Karpas-422 (cell line): Measurements from ENCODE around the gene HACL1. TPM values are rescaled to one million over a fixed set of nuclear protein-coding genes. Genes with fewer than 3 reads are reported as not detected.

ENCODE experiments used
- DNase-seq: peaks from one replicate; pipeline ENCODE4 v3.0.0-alpha.2; 2015
- H2AFZ ChIP-seq: fragments of 200-600 bp; sonication (generic); 2 replicates; pipeline ENCODE4 v1.6.1; 2014; ENCODE audit warnings: antibody characterized with exemption, low read length, mixed read lengths
- H3K27ac ChIP-seq: fragments of 200-600 bp; sonication (generic); 2 replicates; pipeline ENCODE4 v1.5.1; 2014; ENCODE audit warnings: mild to moderate bottlenecking, low read length, moderate library complexity
- H3K27me3 ChIP-seq: fragments of 200-600 bp; sonication (generic); 2 replicates; pipeline ENCODE4 v1.6.1; 2014; ENCODE audit warnings: low read length, mixed read lengths
- H3K36me3 ChIP-seq: fragments of 200-600 bp; sonication (generic); 2 replicates; pipeline ENCODE4 v1.6.1; 2014; ENCODE audit warnings: low read length, mixed read lengths; ENCODE audit not compliant: insufficient read depth
- H3K4me1 ChIP-seq: fragments of 200-600 bp; sonication (generic); 2 replicates; pipeline ENCODE4 v1.6.1; 2014; ENCODE audit warnings: mild to moderate bottlenecking, low read length, mixed read lengths
- H3K4me2 ChIP-seq: fragments of 200-600 bp; sonication (generic); 2 replicates; pipeline ENCODE4 v1.6.1; 2014; ENCODE audit warnings: low read length, low read depth, mild to moderate bottlenecking; ENCODE audit not compliant: poor library complexity, severe bottlenecking
- H3K4me3 ChIP-seq: fragments of 200-600 bp; sonication (generic); 2 replicates; pipeline ENCODE4 v1.5.1; 2014; ENCODE audit warnings: mild to moderate bottlenecking, antibody characterized with exemption, low read length, mixed read lengths
- H3K79me2 ChIP-seq: fragments of 200-600 bp; sonication (generic); 2 replicates; pipeline ENCODE4 v1.6.1; 2014; ENCODE audit warnings: mild to moderate bottlenecking, low read length, mixed read lengths
- H3K9ac ChIP-seq: fragments of 200-600 bp; sonication (generic); 2 replicates; pipeline ENCODE4 v1.6.0; 2014; ENCODE audit warnings: low read length
- H3K9me2 ChIP-seq: fragments of 200-600 bp; sonication (generic), shearing (Covaris generic); replicated peaks from 2 replicates; pipeline ENCODE4 v1.6.0; 2014; ENCODE audit warnings: mild to moderate bottlenecking, low read length, moderate library complexity; ENCODE audit not compliant: insufficient read depth
- H3K9me3 ChIP-seq: fragments of 300-700, 200-600 bp; sonication (generic); 2 replicates; pipeline ENCODE4 v1.6.1; 2014; ENCODE audit warnings: low read length, mixed read lengths
- H4K20me1 ChIP-seq: fragments of 200-600 bp; sonication (generic); 2 replicates; pipeline ENCODE4 v1.6.1; 2014; ENCODE audit warnings: mild to moderate bottlenecking, antibody characterized with exemption, low read length, low read depth; ENCODE audit not compliant: insufficient read depth
- total RNA-seq: library from RNA; depleted of rRNA; stranded (reverse); fragments of >200 nt; shearing (Covaris generic); gene quantifications from 2 replicates; pipeline ENCODE4 v1.2.3, GENCODE V29; 2014; ENCODE audit warnings: low replicate concordance; rRNA removed

Gene HACL1
- 52.7 and 58.9 TPM in 2 replicates for total RNA-seq

- Histone ChIP-seq H3K27me3 (no peaks in the 10 kb centered on the region), H3K9me3 (no peaks in the 10 kb centered on the region), H3K9ac (peak within 1 kb of the TSS; percentile 83), H4K20me1 (no peaks in the 10 kb centered on the region), H3K36me3 (peaks cover 31% of the 10 kb centered on the region; the same call in 1 of the 2 replicates), H3K9me2 (no peaks in the 10 kb centered on the region), H3K4me3 (peak within 1 kb of the TSS; percentile 91), H3K4me2 (peak within 1 kb of the TSS; percentile 97), H2AFZ (peak within 1 kb of the TSS; percentile 84), H3K4me1 (peaks cover 14% of the 10 kb centered on the region), H3K79me2 (peaks cover 31% of the 10 kb centered on the region), H3K27ac (peak within 1 kb of the TSS; percentile 75)
- DNase-seq = peak; percentile 100
Observed at GRCh38 chr3:15601399-15602145, at the start of gene HACL1, which contains the start of gene BTD. TSS of gene HACL1 (minus strand) at chr3:15601569. CDS start at chr3:15601463, 106 bp downstream. TSS of gene BTD (plus strand) at chr3:15601745. CDS start at chr3:15635440, 33,695 bp downstream.

GRCh38 chr3:15649858-15650257 is 48.5 kb upstream of the HACL1 start:
- Histone ChIP-seq H3K27me3 (no peaks in the 10 kb centered on the region), H3K9me3 (no peaks in the 10 kb centered on the region), H3K4me2 (peak overlapping the region; percentile 57), H3K9ac (peak overlapping the region; percentile 32), H3K9me2 (no peaks in the 10 kb centered on the region), H3K36me3 (no peaks in the 10 kb centered on the region), H3K4me3 (peak overlapping the region; percentile 39), H2AFZ (peak overlapping the region; percentile 26; the same call in 1 of the 2 replicates), H3K4me1 (peaks cover 36% of the 10 kb centered on the region), H4K20me1 (no peaks in the 10 kb centered on the region), H3K27ac (no peak overlapping the region), H3K79me2 (no peaks in the 10 kb centered on the region)
- peak; percentile 67 for DNase-seq

GRCh38 chr3:15649341-15649740 is 48.0 kb upstream of the HACL1 start:
- H3K4me1 ChIP-seq = peaks cover 36% of the 10 kb centered on the region

GRCh38 chr3:15647611-15648167 is 46.3 kb upstream of the HACL1 start:
- H3K9me2 ChIP-seq = no peaks in the 10 kb centered on the region
- peak; percentile 71 for DNase-seq
- no peaks in the 10 kb centered on the region for H3K36me3 ChIP-seq
- H3K9ac ChIP-seq = peak overlapping the region; percentile 20; the same call in 1 of the 2 replicates
- peak overlapping the region; percentile 26; the same call in 1 of the 2 replicates for H3K27ac ChIP-seq
- H4K20me1 ChIP-seq = no peaks in the 10 kb centered on the region
- H3K79me2 ChIP-seq = no peaks in the 10 kb centered on the region
- no peaks in the 10 kb centered on the region for H3K27me3 ChIP-seq
- peak overlapping the region; percentile 77; the same call in 1 of the 2 replicates for H2AFZ ChIP-seq
- no peak overlapping the region; the same call in 1 of the 2 replicates for H3K4me3 ChIP-seq
- peak overlapping the region; percentile 29 for H3K4me2 ChIP-seq
- no peaks in the 10 kb centered on the region for H3K9me3 ChIP-seq
- peaks cover 36% of the 10 kb centered on the region for H3K4me1 ChIP-seq

More at GRCh38 chr3:15649341-15649740, 48.0 kb upstream of the HACL1 start:
- Histone ChIP-seq H3K4me3 (peak overlapping the region; percentile 39; the same call in 1 of the 2 replicates), H3K79me2 (no peaks in the 10 kb centered on the region), H3K9ac (no peak overlapping the region), H3K4me2 (peak overlapping the region; percentile 57), H4K20me1 (no peaks in the 10 kb centered on the region), H3K9me3 (no peaks in the 10 kb centered on the region), H3K27me3 (no peaks in the 10 kb centered on the region), H3K36me3 (no peaks in the 10 kb centered on the region), H3K9me2 (no peaks in the 10 kb centered on the region), H3K27ac (no peak overlapping the region), H2AFZ (0 out of 2 replicates have a peak overlapping the region, but pooled peaks have one; percentile 26)
- no peak for DNase-seq

- H3K9me2 ChIP-seq = no peaks in the 10 kb centered on the region
- H3K9me3 ChIP-seq = no peaks in the 10 kb centered on the region
- no peaks in the 10 kb centered on the region for H3K27me3 ChIP-seq
- H3K4me1 ChIP-seq = peaks cover 36% of the 10 kb centered on the region
- H3K4me3 ChIP-seq = no peak overlapping the region
- no peak overlapping the region for H3K9ac ChIP-seq
- H2AFZ ChIP-seq = peak overlapping the region; percentile 77; the same call in 1 of the 2 replicates
- H3K4me2 ChIP-seq = peak overlapping the region; percentile 29
- DNase-seq = no peak
- no peaks in the 10 kb centered on the region for H3K36me3 ChIP-seq
- H3K27ac ChIP-seq = peak overlapping the region; percentile 26; the same call in 1 of the 2 replicates
- no peaks in the 10 kb centered on the region for H4K20me1 ChIP-seq
- H3K79me2 ChIP-seq = no peaks in the 10 kb centered on the region
Observed at GRCh38 chr3:15646851-15647511, 45.6 kb upstream of the HACL1 start.

GRCh38 chr3:15645740-15646501 is 44.6 kb upstream of the HACL1 start:
- Histone ChIP-seq H3K27ac (no peak overlapping the region), H3K79me2 (no peaks in the 10 kb centered on the region), H3K4me1 (peaks cover 36% of the 10 kb centered on the region), H3K9ac (no peak overlapping the region), H4K20me1 (no peaks in the 10 kb centered on the region), H3K4me2 (no peak overlapping the region), H3K9me2 (no peaks in the 10 kb centered on the region), H3K27me3 (no peaks in the 10 kb centered on the region), H3K36me3 (no peaks in the 10 kb centered on the region), H3K9me3 (no peaks in the 10 kb centered on the region), H3K4me3 (no peak overlapping the region), H2AFZ (no peak overlapping the region)
- no peak for DNase-seq

GRCh38 chr3:15645246-15645645 is 43.9 kb upstream of the HACL1 start:
- Histone ChIP-seq H4K20me1 (no peaks in the 10 kb centered on the region), H3K9me3 (no peaks in the 10 kb centered on the region), H3K9ac (no peak overlapping the region), H3K9me2 (no peaks in the 10 kb centered on the region), H3K4me3 (no peak overlapping the region), H3K79me2 (no peaks in the 10 kb centered on the region), H3K27ac (no peak overlapping the region), H3K36me3 (no peaks in the 10 kb centered on the region), H2AFZ (no peak overlapping the region), H3K4me2 (no peak overlapping the region), H3K27me3 (no peaks in the 10 kb centered on the region), H3K4me1 (peaks cover 33% of the 10 kb centered on the region)
- DNase-seq = no peak
